Erythroblast (primary cell): ENCODE data around the gene OSBPL9.

Experiments
- GATA1 ChIP-seq: IDR thresholded peaks from 2 replicates; pipeline ENCODE4 v1.6.1; 2011; ENCODE audit warnings: low read depth, mild to moderate bottlenecking, control low read depth, low read length, moderate library complexity
- POLR2A ChIP-seq: IDR thresholded peaks from 2 replicates; pipeline ENCODE4 v1.6.1; 2011; ENCODE audit warnings: mild to moderate bottlenecking, low read length

DNA sequence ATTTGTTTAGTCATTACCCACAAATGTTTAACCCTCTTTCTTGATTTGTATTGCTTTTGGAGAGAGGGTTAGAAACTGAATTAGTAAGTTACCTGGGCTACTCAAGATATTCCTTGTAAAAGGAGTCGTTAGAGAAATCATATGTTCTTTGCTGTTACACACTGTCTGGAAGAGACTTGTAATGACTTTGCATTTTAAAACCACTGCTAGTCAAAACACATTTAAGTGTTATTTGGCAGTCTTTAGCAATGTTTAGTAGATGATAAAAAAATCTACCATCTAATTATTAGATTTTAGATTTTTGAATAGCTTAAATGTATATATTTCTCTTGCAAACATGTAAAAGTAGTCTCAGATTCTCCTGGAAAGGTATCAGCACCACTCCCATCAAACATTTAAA is 6.6 kb downstream of the OSBPL9 start:
- TF ChIP-seq POLR2A (no peak), GATA1 (no peak)
